GM21381 (cell line): ENCODE measurements around the gene CDKL2.

ENCODE experiments used
- ATAC-seq: cut with Tn5 transposase; IDR thresholded peaks from one replicate; pipeline ENCODE4 v1.9.1; 2021; ENCODE audit warnings: mild to moderate bottlenecking, moderate library complexity; ENCODE audit not compliant: unreplicated experiment

The CDKL2 gene

GRCh38 chr4:75643651-75644050 is 13.3 kb upstream of the CDKL2 start:
- ATAC-seq = no peak

- ATAC-seq = no peak
Observed at GRCh38 chr4:75639124-75639695, 8.9 kb upstream of the CDKL2 start.

- ATAC-seq = no peak
Observed at GRCh38 chr4:75637827-75638226, 7.5 kb upstream of the CDKL2 start.

- ATAC-seq = no peak
Observed at GRCh38 chr4:75637176-75637575, 6.8 kb upstream of the CDKL2 start.

- ATAC-seq = no peak
Observed at GRCh38 chr4:75634951-75635350, 4.6 kb upstream of the CDKL2 start.

GRCh38 chr4:75634281-75634680 is 4.0 kb upstream of the CDKL2 start:
- ATAC-seq = no peak

GRCh38 chr4:75633846-75634245 is 3.5 kb upstream of the CDKL2 start:
- ATAC-seq = no peak

- ATAC-seq = no peak
Observed at GRCh38 chr4:75630937-75631329, 605 bp upstream of the CDKL2 start.

GRCh38 chr4:75629239-75629638 is 1.1 kb downstream of the CDKL2 start:
- no peak for ATAC-seq

GRCh38 chr4:75623026-75623425 is 7.3 kb downstream of the CDKL2 start:
- no peak for ATAC-seq

- ATAC-seq = no peak
Observed at GRCh38 chr4:75621715-75622114, 8.6 kb downstream of the CDKL2 start.

- no peak for ATAC-seq
Observed at GRCh38 chr4:75612306-75612705, 18.0 kb downstream of the CDKL2 start.

- no peak for ATAC-seq
Observed at GRCh38 chr4:75605928-75606327, 24.4 kb downstream of the CDKL2 start.

- no peak for ATAC-seq
Observed at GRCh38 chr4:75599647-75600046, 30.7 kb downstream of the CDKL2 start.

GRCh38 chr4:75598390-75598789 is 31.9 kb downstream of the CDKL2 start:
- no peak for ATAC-seq

- ATAC-seq = no peak
Observed at GRCh38 chr4:75596061-75596460, 34.3 kb downstream of the CDKL2 start.

GRCh38 chr4:75593393-75593792 is 36.9 kb downstream of the CDKL2 start:
- ATAC-seq = no peak

- ATAC-seq = no peak
Observed at GRCh38 chr4:75584067-75584466, 46.3 kb downstream of the CDKL2 start.

GRCh38 chr4:75567725-75568124 is 62.6 kb downstream of the CDKL2 start:
- ATAC-seq = no peak

- ATAC-seq = no peak
Observed at GRCh38 chr4:75566911-75567310, 63.4 kb downstream of the CDKL2 start.

GRCh38 chr4:75565481-75565880 is 64.8 kb downstream of the CDKL2 start:
- no peak for ATAC-seq

GRCh38 chr4:75564023-75564422 is 66.3 kb downstream of the CDKL2 start:
- ATAC-seq = no peak

- ATAC-seq = no peak
Observed at GRCh38 chr4:75561789-75562188, 68.5 kb downstream of the CDKL2 start.

- no peak for ATAC-seq
Observed at GRCh38 chr4:75557696-75558095, 72.6 kb downstream of the CDKL2 start.
